ENCODE results near the gene METAP1D.
"Not testable (repeated sequence)": the region's sequence is repeated elsewhere in the genome, so short reads cannot be mapped to it uniquely, and the experiment has no call there.

Gene METAP1D

DNA sequence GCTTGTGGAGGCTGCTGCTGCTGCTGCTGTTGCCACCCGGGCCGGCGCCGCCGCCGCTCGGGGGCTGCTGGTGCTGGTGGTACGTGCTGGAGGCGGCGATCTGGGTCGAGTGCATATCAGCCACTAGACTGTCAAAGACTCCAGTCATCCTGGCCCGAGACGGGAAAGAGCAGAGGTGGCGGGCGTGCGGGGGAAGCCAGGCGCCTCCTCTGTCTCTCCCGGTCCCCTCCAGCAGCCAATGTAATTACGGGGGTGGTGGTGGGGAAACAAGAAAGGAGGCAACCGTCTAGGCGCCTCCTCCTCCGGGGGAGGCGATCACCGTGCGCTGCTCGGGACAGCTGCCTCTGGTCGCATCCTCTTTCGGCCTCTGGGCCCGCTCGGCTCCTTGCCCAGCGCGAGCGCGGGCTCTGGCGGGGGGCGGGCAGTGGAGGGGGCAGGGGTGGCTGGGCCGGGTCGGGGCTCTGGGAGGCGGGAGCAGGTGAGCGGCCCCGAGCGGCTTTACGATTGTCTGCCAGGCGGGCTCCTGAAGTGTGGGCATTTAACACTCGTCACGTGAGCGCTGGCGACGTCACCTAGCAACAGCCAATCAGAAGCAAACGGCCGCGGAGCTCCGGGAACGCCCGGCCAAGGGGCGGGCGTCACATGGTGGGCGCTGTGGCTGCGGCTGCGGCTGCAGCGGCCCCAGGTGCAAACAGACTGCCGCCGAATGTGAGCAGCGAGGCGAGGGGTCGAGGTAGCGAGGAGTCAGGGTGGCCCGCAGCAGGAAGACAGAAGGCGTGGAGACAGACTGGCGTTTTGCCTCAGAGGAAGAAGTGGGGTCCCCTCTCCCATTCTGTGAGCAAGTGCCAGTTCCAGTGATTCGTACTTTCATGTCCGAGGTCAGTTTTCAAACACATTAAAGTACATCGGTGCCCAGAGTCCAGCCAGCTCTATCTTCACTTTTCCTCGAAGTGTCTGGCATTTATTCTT, 102.9 kb downstream of the METAP1D start, which contains the start of gene DLX2:
Gene DLX2 (minus strand): TSS at position 510 of the 969 bp plus-strand sequence. CDS start 362 bp downstream, at position 148.
- peak; percentile 35 to 48 for DNase-seq (ENCODE audit: low read depth in 2 of 2)

DNA sequence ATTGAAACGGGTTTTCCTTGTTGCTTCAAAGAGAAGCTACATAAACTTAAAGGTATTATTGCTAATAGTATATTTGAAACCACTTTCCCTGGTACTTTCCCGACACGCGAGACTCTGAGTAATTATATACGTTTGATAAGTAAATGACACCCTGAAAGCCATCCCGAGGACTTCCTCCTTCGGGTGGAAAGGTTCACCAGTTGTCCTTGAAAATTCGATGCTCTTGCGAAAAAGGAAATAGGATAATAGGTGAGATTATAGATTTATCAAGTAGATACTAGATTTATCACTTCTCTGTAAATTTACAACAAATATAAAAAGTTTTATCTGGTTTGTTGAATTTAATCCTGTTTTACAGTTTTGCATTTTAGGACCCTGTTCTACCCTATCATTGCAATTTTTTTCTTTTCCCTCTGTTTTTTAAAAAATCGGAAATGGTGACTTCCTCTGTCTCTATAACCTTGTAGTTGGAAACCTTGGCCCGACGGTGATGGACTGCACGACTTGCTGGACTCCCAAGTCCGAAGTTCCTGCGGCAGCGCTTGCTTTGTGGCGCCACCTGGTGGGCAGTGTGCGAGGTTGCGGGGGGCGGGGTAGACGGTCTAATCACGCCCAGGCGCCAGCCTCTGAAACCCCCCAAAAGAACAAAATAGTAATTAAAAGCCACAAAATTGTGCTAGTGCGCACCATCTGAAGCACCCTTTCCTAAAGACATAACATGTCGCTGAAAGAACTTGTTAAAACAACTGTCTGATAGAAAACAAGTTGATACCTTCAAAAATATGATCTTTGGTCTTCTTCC, 103.9 kb downstream of the METAP1D start:
- DNase-seq (ENCODE audit: low read depth in 2 of 2): no peak

DNA sequence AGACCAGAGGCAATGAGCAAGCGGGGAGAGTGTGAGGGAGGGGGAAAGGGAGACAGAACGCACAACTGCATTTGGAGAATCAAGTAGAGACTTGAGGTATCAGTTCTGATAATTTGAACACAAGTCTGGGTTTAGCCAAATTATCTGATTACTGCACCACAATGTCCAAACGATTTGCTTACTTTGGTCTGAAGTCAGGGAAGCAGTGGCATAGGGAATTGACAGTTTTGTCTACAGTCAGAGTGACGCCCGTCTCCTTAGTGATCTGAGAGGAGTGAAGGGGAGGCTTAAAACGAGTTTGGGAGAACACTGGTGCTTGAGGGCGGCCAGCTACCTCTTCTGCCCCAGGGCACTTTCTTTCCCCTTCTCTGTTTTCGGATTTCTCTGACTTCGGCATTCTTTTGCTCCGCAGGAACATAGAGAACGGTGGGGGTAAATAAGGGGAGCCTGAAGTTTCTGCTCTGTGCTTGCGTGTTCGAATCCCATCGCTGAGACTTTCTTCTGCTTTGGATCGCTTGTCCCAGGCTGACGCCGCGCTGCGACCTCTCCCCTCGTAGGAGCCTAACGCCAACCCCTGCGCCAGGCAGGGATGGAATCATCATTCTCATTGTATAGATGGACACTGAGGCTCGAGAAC, 105.8 kb downstream of the METAP1D start:
- no peak for DNase-seq (ENCODE audit: low read depth in 2 of 2)

DNA sequence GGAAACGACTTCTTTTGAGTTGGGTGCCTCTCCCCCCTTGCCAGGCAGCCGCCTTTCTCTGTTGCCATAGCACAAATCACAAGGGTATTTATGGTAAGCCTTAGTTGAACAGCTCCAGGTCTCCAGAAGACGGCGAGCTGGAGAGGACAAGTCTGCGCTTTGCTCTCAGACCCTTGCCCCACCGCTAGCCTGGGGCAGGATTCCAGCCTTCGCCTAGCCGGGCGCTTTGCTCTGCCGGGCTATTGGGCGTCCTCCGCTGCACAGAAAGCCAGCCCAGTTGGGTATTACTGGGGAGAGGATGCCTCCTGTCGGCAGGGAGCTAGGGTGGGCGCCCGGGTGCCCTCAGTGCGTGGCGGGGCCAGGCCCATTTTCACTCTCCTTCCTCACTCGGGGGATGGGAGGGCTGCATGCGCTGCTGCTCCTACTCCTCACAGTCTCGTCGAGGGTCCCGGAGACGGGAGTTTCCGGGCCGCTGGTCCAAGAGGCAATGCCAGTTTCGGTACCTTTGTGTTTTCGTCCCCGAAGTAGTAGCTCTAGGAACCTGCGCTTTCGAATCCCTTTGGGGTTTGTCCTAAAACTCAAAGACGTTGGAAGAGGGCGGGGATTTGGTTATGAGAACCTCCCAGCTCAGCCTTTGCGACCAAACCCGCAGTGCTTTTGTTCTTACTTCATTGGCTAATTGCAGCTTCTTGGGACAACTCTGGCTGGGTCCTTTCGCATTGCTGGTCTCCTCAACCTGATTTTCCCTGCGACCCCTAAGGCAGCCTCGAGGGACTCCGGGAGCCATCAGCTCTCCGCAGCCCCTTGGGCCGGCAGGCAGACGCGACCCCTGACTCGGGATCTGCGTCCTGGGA, 106.6 kb downstream of the METAP1D start:
- no peak for DNase-seq (ENCODE audit: low read depth in 2 of 2)

DNA sequence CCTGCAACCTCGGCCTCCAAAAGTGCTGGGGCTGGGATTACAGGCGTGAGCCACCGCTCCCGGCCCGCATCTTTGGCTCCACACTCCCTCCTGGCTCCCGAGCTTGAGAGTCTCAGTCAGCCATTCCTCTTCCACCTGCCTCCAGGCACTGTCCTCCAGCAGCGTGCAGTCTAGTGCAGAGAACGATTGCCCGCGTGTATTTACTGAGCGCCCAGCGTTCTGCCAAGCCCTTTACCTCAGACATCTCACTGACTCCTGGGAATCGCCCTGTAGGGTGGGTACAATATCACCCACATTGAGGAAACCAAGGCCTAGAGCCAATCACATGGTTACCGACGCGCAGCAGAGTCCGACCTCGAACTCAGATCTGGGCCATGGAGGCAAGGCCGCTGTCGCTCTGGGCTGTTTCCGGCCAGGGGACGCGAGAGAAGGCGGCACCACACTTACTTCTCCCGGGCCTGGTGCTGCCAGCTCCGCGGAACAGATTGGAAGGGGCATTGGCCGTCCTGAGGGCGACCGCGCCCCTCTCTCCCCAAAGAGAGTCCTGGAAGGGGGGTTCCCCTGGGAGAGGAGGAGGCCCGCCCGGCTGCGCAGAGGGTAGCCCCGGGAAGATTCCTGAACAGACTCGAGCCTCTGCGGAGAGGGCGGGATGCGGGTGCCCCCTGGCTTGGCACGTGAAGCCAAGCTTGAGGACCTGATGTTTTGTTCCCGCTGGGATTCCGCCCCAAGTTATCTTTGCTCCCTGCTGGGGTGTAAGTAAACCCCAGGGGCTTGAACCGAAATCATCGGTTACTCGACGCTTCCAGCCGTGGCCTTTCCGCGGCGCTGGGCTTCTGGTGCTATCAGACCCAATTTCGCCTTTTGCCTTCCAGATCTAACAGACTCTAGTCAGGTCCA, 108.2 kb downstream of the METAP1D start:
- DNase-seq (ENCODE audit: low read depth in 2 of 2): no peak

DNA sequence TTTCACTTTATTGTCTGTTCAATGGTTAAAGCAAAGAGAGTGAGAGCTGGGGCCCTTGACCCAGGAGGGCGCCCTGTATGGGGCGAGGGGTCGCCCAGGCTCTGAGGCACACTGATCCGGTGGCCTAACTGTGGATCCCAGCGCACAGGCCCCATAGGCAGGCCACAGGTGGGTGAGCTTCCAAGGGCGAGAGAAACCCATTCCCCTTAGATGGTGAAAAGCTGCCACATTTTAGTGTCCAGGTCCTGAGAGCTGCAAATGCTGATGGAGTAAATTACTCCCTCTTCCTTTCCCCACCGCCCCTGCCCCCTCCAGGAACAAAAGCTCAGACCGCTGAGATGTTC, 108.8 kb downstream of the METAP1D start:
- DNase-seq (ENCODE audit: low read depth in 2 of 2): no peak

DNA sequence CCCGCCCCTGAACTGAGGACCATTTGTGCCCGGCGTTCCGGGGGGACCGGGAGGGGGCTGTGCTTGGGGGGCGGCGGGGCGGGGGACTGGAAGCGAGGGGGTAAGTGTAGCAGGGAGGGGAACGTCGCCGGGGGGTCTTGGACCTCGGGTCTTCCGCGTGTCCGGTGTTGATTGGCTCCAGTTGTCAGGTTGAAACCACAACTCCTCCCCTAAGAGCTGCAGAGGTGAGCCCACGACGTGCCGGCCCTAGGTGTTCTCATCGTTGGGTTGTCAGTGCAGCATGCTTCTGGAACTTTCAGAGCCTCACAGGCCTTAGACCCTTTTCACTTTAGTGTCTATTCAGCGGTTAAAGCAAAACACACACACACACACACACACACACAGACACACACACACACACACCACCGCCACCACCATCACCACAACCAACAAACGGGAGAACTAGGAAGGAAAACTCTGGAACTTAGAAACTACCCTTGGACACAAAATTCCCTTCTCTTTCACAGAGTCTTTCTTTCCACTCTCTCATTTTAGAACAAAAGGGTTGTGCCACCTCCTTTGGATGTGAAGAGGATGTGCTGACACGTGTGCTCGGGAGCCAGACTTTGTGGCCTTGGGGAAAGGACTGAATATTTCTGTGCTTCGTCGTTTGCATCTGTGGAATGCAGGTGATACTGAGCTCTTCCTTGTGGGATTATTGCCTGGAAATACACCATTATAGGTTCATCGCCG, 109.7 kb downstream of the METAP1D start:
- no peak for DNase-seq (ENCODE audit: low read depth in 2 of 2)

DNA sequence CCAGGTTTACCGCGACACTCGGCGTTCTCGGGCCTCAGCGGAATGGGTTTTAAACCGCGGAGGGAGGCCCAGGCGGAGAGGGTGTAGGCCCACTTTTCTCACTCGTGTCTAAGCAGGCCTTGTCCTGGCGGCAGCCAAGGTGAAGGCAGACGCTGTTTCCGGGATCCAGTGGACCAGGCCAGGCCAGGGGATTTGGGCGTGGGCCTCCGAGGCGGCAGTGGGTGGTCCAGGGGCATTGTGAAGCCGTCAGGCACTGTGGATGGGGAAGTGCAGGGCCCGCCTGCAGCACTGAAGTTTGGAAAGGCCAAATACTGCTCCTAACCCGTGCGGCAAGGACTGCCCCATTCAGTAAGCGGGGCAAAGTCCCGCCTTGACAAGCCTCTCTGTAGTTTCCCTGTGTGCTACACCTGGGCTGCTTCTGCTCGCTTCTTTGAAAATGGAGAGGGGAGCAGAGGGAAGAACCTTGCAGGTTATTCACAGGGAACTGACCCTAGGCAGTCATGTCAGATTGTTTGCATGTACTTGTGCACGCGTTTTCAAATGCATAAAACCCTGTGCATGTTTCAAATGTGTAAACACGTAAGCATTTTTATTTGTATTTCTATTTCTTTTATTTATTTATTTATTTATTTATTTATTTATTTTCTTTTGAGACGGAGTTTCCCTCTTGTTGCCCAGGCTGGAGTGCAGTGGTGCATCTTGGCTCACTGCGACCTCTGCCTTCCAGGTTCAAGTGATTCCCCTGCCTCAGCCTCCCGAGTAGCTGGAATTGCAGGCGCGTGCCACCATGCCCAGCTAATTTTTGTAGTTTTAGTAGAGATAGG, 110.4 kb downstream of the METAP1D start:
- DNase-seq (ENCODE audit: low read depth in 2 of 2): no peak

DNA sequence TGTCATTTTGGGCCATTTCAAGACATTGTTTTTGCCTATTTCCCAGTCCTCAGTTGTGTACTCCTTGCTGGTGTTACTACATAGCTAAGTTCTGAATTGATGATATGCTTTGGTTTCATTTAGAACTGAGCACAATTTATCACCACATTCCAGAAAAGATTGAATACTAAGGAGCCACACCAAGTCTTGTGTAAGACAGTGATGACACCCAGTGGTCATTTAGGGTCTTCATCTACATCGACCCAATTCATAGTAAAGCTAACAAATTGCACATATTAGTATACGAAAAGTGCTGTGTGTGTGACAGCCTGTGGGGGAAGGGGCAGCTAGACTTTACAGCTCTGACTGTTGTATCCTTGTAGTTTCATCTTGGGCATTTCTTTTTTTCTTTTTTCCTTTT, 113.9 kb downstream of the METAP1D start:
- no peak for DNase-seq (ENCODE audit: low read depth in 2 of 2)

DNA sequence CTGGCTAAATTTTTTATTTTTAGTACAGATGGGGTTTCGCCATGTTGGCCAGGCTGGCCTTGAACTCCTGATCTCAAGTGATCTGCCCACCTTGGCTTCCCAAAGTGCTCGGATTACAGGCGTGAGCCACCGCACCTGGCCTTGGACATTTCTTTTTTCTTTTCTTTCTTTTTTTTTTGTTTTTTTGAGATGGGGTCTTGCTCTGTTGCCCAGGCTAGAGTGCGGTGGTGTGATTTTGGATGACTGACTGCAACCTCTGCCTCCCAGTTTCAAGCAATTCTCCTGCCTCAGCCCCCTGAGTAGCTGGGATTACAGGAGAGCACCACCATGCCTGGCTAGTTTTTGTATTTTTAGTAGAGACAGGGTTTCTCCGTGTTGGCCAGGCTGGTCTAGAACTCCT, 114.4 kb downstream of the METAP1D start:
- not testable (repeated sequence) for DNase-seq (ENCODE audit: low read depth in 2 of 2)

DNA sequence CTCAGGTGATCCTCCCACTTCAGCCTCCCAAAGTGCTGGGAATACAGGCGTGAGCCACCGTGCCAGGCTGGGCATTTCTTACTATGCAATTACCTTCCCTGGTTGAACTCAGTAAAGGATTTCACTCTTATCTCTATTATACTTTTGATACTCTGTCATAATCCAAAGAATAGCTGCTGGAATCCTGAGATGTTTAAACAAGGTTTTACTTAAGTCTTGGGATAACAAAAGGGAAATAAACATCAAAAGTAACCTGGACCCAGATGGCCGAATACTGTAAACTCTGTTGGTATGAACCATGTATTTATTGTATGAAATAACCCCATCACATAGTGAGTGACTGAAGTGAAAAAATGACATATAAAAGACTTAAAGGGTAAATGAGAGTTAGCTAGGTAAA, 114.8 kb downstream of the METAP1D start:
- no peak for DNase-seq (ENCODE audit: low read depth in 2 of 2)

DNA sequence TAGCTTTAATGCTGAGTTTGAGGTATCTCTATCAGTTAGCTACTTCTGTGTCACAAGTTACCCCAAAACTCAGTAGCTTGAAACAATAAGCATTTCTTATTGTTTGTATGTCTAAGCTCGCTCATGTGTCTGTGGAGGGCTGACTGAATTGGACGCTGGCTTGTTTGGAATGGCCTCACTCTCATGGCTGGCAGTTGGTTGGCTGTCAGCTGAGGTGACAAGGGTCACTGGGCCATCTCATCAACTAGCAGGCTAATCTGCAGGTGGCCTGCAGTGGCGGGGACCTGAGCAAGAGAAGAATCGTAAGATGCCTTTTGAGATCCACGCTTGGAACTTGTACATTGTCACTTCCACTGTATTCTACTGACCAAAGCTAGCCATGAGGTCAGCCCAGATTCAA, 116.4 kb downstream of the METAP1D start:
- DNase-seq (ENCODE audit: low read depth in 2 of 2): no peak

DNA sequence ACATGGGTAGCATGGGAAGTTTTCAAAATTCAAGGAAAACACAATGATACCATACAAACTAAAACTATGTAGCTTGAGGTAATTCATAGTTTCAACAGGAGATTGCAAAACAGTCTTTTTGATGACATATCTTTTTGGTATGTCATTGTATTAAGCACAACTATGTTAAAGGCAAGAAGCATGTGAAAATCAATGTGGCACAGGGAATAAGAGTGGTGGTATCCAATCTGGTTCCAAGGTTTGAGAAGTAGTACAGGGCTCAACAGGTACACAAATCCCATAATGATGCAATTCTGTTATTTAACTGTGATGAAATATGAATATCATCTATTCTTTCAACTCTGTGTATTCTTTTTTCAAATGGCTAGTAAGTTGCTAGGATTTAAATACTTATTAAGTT, 119.3 kb downstream of the METAP1D start:
- DNase-seq (ENCODE audit: low read depth in 2 of 2): no peak

DNA sequence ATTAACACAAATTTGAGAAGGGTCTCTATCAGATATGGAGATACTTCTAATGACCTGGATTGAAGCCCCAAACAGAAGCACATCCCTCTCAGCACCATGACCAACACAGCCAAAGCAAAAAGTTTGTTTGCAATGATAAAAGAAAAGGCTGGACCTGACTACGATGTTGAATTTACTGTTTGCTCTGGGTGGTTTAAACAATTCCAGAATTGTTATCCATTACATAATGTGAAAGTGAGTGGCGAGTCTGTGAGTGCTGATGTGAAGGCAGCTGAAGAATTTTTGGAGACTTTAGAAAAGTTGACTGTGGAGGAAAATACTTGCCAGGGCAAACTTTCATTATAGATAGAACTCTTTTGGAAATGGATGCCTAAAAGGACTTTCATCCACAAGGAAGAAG, 120.4 kb downstream of the METAP1D start:
- DNase-seq (ENCODE audit: low read depth in 2 of 2): no peak

DNA sequence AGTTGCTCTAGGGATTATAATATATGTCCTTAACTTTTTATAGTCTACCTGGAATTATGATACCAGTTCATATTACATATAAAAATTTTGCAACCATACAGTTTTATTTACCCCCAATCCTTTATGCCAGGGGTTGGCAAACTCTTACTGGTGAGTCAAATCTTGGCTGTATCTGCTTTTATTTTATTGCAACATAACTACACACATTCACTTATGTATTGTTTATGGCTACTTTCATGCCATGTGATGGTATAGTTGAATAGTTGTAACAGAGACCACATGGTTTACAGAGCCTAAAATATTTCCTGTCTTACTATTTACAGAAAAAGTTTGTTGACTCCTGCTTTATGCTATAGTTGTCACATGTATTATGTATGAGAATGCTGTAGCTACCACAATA, 128.7 kb downstream of the METAP1D start:
- DNase-seq (ENCODE audit: low read depth in 2 of 2): no peak

DNA sequence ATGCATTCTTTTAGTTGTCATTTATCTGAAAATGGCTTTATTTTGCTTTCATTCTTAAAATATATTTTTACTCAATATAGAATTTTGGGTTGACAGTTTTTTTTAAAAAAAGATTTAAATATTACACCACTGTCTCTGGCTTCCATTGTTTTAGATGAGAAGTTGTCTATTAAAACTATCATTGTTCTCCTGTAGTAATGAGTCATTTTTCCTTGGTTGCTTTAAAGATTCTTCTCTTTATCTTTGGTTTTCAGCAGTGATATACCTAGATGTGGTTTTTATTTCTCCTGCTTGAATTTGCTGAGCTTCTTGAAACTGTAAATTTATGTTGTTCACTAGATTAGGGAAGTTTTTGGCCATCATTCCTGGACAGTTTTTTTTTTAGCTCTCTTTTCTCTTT, 129.7 kb downstream of the METAP1D start:
- no peak for DNase-seq (ENCODE audit: low read depth in 2 of 2)

All from stimulated activated CD8-positive, alpha-beta memory T cell treated with anti-CD3 and anti-CD28 coated beads, Interleukin-2, amount 100 ng/mL, for 1 hour (primary cell).